HG02852 (cell line): ENCODE measurements around the gene KRTAP2-2.

ENCODE experiments used
- ATAC-seq: cut with Tn5 transposase; IDR thresholded peaks from one replicate; pipeline ENCODE4 v1.9.1; 2021; ENCODE audit warnings: mild to moderate bottlenecking, moderate library complexity; ENCODE audit not compliant: unreplicated experiment

Gene KRTAP2-2

GRCh38 chr17:41026715-41027471 lies 28.1 kb downstream of the KRTAP2-2 start, which contains the start of gene KRTAP1-5:
KRTAP1-5 (minus strand) TSS chr17:41027208; CDS start chr17:41027155, 53 bp downstream.
- no peak for ATAC-seq

- ATAC-seq = no peak
These were observed 30.3 kb downstream of the KRTAP2-2 start for GRCh38 chr17:41024697-41025096.

DNA sequence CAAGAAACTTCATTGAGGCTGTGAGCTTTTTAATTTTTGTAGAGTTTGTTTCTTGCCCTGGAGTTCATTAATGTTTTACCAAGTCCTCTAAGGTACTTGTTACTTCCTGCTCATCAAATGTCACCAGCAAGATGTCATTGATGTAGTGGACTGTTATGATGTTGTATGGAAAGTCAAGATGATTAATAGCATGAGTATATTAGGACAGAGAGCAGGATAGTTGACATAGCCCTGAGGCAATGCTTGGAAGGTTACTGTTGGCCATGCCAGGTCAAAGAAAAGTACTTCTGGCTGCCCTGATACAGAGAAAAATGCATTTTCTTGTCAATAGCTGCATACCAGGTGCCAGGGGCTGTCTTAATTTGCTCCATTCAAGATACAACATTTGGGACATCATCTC lies 34.7 kb downstream of the KRTAP2-2 start:
- ATAC-seq = no peak

DNA sequence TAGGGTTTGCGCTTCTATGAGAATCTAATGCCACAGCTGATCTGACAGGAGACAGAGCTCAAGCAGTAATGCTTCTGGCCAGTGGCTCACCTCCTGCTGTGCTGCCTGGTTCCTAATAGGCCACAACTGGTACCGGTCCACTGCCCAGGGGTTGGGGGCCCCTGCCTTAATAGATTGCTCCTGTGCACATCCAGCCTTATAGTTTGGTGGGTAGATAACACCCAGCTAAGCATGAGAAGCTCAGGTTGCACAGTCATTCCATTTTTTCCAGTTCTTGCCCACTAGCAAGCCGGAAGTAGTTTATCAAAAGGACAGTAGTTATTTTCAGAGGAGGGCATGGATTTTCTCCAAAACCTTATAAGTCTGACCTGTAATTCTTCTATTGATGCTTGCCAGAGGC lies 35.6 kb downstream of the KRTAP2-2 start:
- no peak for ATAC-seq

GRCh38 chr17:41018541-41018940 lies 36.5 kb downstream of the KRTAP2-2 start:
- no peak for ATAC-seq

- ATAC-seq = no peak
These were observed 38.3 kb downstream of the KRTAP2-2 start for GRCh38 chr17:41016578-41017215.

DNA sequence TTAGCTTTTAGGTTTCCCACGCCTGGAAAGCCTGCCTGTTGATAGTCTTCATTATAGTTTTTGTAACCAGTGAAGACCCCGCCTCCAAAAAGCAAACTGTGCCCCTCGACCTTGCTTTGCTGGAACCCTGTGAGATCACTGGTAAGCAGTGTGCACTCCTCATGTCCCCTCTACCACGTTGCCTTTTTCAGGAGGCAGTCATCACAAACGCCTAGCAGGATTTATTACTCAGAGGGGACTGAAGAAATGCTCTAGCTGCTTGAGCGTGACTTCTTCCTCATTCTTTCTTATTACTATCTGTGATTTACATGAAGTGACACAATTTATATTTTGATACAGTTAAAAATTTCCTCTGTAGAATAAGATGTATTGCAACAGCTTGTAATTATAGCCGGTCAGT lies 39.6 kb downstream of the KRTAP2-2 start:
- no peak for ATAC-seq

DNA sequence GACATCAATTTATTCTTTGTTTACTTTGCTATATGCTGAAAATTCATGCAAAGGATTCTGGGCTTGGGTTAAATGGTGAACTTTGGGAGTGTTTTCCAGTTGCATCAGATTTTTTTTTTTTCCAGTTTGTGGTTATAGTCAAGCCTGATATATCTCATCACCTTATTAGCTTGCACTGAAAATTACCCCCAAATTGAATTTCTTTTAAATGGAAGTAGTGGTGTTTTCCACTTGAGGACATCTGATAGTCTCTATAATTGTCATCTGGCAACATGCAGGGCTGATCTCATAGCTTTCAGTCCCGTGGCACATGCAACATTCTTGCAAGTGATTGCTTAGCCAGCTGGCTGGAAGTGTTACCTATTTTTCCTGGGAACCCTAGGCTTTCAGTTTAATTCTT lies 41.4 kb downstream of the KRTAP2-2 start:
- no peak for ATAC-seq

DNA sequence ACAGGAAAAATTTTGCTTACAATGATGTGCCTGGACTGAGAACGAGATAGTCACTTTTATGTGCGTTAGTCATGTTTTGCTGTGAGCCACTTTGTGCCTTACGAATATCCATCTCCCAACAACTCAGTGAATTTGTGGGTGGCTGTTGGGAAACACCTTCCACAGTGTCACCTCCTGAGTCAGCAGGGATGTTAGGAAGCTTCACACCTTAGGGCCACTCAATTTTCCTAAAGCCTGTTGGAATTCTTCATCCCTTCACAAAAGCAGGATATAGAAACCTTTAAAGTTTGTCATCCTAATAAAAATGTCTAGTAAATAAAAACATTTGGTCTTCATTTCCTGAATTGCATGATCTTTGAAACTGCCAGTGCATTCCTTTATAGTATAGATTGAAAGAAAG lies 41.8 kb downstream of the KRTAP2-2 start:
- ATAC-seq = no peak

- no peak for ATAC-seq
These were observed 42.5 kb downstream of the KRTAP2-2 start for GRCh38 chr17:41012326-41013120.

DNA sequence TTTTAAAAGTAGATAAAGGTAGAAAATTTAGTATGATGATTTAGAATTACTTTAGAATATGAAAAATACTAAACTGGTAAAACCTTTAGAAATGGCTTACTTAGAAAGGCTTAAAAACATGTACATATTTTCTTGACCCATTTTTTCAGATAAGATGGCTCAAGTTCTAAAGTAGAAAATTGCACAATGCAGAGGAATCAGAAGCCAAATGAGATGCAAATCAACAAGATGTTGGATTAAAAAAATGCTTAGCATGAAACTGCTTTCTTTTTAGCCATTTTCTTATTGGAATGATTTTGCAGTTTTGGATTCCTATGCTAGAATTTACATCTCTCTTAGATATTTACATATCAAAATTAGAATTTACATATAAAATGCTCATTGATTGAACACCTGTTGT lies 44.6 kb downstream of the KRTAP2-2 start:
- no peak for ATAC-seq

GRCh38 chr17:41009936-41010335 lies 45.1 kb downstream of the KRTAP2-2 start:
- ATAC-seq = no peak

GRCh38 chr17:41009301-41009760 lies 45.7 kb downstream of the KRTAP2-2 start:
- ATAC-seq = no peak

GRCh38 chr17:41008811-41009210 lies 46.2 kb downstream of the KRTAP2-2 start, which contains the start of gene KRTAP3-1:
KRTAP3-1 (minus strand) TSS chr17:41009128; CDS start chr17:41009074, 54 bp downstream.
- no peak for ATAC-seq
